HG03280 (cell line): ENCODE measurements around the gene HSF4.

Experiments used
- ATAC-seq: cut with Tn5 transposase; IDR thresholded peaks from one replicate; pipeline ENCODE4 v1.9.1; 2021; ENCODE audit warnings: mild to moderate bottlenecking, moderate library complexity; ENCODE audit not compliant: unreplicated experiment

The HSF4 gene

GRCh38 chr16:67183627-67184452, 19.3 kb downstream of the HSF4 start, which contains the start of gene MATCAP1:
Gene MATCAP1 (minus strand): TSS chr16:67183963. CDS start chr16:67180610, 3,353 bp downstream.
- ATAC-seq: peak; percentile 92

DNA sequence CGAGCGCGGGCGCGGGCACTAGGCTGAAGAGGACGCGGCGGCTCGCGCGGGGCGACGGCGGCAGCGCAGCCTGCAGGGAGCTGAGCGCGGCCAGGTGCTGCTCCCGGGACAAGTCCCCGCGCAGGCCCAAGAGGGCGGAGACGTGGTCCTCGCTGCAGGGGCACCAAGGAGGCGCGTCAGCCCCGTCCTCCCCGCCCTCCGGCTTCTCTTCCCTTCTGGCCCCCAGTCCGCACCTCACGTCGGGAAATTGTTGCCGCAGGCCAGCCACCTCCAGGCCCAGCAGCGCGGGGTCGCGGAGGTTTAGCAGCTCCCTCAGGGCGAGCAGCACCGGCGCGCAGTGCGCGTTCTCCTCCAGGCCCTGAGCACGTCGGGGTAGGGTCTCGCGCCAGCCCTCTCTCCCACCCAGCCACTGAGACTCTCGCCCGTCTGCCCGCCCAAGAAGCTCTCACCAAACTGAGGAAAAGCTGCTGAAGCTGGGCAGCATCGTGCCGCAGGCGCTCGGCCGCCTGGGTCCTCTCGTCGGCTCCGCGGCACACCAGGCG, 20.0 kb downstream of the HSF4 start:
- ATAC-seq: peak; percentile 2

GRCh38 chr16:67184995-67185650, 20.6 kb downstream of the HSF4 start:
- no peak for ATAC-seq

DNA sequence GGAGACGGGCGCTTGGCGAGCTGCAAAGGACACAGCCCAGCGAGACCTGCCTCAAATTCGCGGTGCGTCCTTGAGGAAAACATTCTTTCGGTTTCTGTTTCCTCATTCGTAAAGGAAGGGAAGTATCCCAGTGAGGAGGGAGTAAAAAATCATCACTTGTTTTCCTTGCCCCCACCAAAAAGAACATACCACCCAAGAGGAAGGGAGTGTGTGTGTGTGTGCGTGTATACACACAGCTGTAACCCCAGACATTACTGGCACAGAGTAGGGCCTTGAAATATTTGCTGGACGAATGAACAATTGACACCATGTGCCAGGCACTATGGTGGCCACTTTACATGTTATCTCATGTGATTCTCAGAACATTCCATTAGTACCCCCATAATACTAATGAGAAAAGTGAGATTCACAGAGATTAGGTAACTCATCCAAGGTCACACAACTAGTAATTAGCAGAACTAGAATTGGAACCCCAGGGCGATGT, 21.1 kb downstream of the HSF4 start:
- no peak for ATAC-seq

DNA sequence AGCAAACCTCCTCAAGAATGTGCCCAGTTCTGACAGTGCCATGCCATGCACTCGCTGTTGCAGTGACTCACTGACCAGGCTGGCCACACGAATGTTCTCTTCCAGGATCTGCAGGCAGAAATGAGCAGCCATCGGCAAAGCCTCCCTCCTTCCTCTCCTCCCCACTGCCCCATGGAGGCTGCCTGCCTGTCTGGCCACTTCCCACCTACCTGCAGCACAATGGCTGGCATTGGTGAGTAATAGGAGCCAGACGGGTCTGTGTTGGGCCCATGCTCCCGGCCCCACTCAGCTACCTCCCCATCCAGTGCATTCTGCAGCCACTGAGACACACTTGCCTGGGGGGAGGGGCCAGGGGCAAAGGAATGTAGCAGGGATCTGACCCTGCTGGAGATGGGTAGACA, 22.0 kb downstream of the HSF4 start:
- no peak for ATAC-seq

DNA sequence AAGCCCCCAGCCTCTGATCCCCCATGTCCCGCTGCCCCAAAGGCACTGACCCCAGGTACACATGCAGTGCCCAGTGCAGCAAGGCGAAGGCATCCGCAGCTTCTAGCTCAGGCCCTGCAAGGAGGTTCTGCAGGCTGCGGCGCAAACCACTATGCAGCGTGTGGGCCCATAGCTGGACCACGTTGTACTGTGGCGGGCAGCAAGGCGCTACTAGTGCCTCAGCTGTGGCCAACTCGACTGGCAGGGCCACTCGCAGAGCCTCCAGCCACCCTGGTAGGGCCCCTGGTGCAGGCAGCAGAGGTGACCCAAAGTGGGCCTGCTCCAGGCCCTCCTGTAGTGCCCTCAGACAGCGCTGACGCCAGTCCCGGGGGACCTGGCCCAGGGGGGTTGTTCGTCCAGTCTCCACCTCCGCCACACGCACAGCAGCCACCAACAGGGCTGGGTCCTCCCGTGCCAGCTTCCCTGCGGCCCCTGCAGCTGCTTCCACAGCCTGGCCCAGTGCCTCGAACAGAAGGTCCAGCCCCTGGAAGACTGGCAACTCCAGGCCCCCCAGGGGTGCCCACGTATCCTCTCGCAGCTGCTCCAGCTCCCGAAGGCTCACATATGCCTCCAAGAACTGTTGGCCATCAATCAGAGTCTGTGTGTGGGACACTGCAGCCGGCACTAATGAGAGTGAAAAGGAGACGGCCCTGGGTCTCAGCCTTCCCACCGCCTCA, 22.8 kb downstream of the HSF4 start:
- ATAC-seq: no peak

GRCh38 chr16:67188323-67188722, 23.8 kb downstream of the HSF4 start:
- ATAC-seq: no peak

DNA sequence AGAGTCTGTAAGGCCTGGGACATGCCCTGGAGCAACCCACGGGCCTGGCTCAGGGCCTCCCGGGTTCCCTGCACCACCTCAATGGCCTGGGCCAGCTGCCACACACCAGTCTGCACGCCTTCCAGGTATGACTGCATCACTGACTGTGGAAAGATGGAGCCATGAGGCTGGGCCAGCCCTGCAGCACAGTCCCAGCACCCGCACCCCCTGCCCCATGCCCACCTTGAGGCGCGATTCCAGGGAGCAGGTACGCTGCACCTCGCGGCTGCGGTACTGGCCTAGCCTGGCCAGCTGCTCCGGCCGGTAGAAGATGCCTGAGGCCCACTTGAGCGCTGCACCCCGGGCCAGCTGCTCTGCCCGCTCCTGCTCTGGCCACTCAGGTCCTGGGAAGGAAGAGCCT, 24.3 kb downstream of the HSF4 start:
- no peak for ATAC-seq

- ATAC-seq: no peak
These were observed 25.5 kb downstream of the HSF4 start, which contains the start of gene EXOC3L1 for GRCh38 chr16:67190041-67190440. Gene EXOC3L1 (minus strand): TSS chr16:67190136. CDS start chr16:67189676, 460 bp downstream.

DNA sequence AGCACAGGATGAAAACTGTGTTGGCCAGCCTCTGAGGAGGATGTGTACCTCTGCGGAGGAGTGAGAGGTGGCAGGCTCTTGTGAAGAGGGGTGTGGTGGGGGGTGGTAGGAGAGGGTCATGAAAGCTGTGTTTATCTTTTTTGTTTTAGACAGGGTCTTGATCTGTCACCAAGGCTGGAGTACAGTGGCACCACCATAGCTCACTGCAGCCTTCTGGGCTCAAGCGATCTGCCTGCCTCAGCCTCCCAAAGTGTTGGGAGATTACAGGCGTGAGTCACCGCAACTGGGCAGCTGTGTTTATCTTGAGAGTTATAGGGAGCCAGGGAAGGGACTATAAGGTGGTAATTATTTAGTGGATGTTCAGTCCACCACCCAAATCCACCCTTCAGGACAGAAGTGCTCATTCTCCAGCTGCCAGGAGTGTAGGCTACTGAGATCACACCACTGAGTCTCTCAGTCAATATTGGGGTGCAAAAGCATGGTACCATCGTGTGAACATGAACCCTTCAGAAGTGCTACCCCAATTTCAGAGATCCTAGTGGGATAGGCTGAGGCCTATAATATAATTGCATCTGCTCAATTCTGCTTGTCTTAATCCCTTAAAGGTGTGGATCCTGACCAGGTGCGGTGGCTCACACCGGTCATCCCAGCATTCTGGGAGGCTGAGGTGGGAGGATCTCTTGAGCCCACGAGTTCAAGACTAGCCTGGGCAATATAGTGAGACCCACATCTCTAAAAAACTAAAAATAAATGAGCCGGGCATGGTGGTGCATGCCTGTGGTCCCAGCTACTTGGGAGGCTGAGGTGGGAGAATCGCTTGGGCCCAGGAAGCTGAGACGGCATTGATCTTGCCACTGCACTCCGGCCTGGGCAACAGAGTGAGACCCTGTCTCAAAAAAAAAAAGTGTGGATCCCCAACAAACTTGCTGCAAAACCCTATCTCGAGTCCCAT, 26.2 kb downstream of the HSF4 start:
- ATAC-seq: no peak

DNA sequence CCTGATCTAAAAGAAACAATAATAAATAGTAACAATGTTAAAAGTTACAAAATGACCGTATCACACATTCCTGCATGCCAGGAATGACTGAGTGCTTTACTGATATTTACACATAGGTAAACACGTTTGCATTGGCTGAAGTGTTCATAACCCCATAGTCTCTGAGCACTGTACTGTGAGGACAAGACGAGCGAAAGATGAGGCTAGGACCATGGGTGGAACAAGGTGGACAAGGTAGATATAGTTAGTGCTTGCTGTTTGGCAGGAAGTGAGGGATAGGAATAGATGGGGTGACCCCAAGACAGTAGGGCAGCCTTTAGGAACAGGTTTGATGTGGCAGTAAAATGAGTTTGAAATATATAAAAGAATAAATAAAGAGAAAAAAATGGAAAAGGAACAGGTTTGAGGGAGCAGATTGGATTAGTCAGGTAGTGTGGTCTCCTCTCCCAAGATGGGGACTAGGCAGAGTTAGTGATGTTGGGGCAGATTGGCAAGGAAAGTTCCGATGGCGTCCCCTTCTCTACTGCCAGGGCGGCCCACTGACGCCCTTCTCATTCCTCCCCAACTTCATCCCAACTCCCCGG, 27.0 kb downstream of the HSF4 start:
- no peak for ATAC-seq

DNA sequence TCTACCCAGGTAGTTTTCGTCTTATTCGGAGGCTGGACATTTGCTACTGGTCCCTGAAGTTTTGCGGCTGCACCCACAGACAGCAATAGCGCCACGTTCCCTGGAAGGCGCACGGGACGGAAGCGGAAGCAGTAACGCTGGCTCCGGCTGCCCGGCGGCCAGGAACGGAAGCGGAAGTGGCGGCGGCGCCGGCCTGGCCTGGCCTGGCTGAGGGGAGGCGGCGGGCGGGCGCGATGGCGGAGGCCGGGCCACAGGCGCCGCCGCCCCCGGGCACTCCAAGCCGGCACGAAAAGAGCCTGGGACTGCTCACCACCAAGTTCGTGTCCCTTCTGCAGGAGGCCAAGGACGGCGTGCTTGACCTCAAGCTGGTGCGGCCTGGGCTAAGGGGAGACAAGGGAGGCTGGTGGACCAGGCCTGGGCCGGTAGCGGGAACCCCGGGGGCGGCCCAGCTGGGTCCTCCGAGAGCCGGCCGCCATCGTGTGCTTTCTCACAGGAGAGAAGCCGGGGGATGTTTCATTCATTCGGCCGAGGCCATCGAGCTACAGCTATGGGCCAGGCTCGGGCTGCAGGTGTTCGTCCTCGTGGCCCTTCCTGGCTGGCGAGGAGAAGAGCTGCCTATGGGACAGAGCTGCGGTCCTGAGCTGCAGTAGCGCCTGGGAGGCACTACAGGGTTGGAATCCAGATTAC, 27.6 kb downstream of the HSF4 start, which contains the start of gene E2F4:
Gene E2F4 (plus strand): TSS at position 161 of the 687 bp plus-strand sequence. CDS start 73 bp downstream, at position 234.
- ATAC-seq: peak; percentile 94

GRCh38 chr16:67192781-67193361, 28.3 kb downstream of the HSF4 start:
- no peak for ATAC-seq

GRCh38 chr16:67193536-67193935, 29.0 kb downstream of the HSF4 start:
- ATAC-seq: no peak

- ATAC-seq: no peak
These were observed 29.7 kb downstream of the HSF4 start for GRCh38 chr16:67194260-67194659.

DNA sequence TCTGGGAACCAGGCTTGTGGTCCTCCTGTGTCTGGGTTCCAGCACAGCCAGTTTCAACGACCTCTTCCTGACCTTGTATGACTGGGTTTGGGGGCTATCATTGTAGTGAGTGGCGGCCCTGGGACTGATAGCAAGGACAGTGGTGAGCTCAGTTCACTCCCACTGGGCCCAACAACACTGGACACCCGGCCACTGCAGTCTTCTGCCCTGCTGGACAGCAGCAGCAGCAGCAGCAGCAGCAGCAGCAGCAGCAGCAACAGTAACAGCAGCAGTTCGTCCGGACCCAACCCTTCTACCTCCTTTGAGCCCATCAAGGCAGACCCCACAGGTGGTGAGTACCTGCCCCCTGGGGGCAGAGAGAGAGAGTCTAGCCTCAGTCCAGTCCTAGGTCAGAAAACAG, 31.1 kb downstream of the HSF4 start:
- no peak for ATAC-seq

DNA sequence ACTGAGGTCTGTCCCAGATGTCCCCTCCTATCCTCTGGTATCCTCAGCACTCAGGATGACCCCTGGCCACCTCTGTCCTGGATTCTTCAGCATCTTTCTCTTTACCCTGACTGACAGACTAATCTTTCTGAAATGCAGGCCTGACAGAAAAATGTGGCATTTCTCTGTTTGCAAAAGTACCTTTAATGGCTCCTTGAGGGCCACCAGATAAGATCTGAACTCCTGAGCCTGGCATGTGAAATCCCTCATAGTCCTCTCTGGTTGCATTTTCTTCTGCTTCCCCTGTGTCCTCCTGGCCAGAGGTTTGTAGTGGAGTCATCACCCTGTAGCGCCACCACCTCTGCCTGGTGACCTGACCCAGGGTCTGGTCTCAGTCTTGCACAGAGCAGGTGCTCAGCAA, 32.3 kb downstream of the HSF4 start:
- ATAC-seq: no peak

DNA sequence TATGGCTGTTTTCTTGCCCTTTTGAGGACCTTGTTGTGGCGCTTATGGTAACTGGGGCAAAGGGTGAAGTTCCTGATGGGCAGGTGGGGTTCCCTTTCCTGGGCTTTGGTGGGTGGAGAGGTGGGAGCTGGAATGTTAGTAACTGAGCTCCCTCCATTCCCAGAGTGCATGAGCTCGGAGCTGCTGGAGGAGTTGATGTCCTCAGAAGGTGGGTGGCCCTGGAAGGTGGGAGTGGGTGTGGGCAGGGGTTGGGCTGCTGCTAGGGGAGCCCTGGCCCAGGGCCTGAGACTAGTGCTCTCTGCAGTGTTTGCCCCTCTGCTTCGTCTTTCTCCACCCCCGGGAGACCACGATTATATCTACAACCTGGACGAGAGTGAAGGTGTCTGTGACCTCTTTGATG, 33.2 kb downstream of the HSF4 start:
- no peak for ATAC-seq
